Transverse colon (tissue), 3 donors: Measurements from ENCODE around the gene ZBTB46.

Experiments
- CTCF ChIP-seq, 5 experiments: fragments of 200-600 bp in 3 of 5; fragments of 450-650 bp in 2 of 5; sonication (generic) in 3 of 5; IDR thresholded peaks; 1 replicate in 2 of 5; 2 replicates in 3 of 5; pipeline ENCODE4 v1.5.1; 2016 to 2017; ENCODE audit warnings: antibody characterized with exemption in 5 of 5, inconsistent platforms in 3 of 5, mild to moderate bottlenecking in 2 of 5, moderate library complexity in 1 of 5
- POLR2A ChIP-seq: fragments of 450-650 bp; IDR thresholded peaks from one replicate; pipeline ENCODE4 v1.6.1; 2016; ENCODE audit warnings: antibody characterized with exemption, mild to moderate bottlenecking, moderate library complexity

DNA sequence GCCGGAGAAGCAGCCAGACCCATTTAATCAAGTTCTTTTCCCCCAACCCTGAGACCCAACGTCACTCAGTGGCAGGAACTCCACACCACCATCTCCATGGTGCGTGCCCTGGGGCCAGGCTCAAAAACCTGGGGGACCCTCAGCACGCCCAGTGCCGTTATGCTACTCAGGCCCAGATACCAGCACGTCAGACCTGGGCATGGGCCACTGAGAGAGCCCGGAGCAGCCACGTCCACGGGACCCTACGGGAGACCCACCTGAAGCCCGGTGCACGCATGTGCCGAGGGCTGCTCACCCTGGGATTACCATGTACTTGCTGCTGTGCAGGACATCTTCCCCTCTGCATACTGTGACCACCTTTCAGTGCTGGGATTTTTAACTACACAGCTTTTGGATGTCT is 77.7 kb downstream of the ZBTB46 start:
- TF ChIP-seq CTCF (IDR thresholded peaks at IDR 0.05): no peak
- TF ChIP-seq POLR2A: no peak
